Hippocampal formation (tissue), 2 donors: ENCODE measurements around the gene SLC35A2.

Experiments
- DNase-seq, 2 donors: peaks; one replicate each; lab custom pipeline; 2025; lab: John Stamatoyannopoulos, UW

Gene SLC35A2

GRCh38 chrX:48927736-48928382 is 16.4 kb upstream of the SLC35A2 start:
- DNase-seq = no peak

DNA sequence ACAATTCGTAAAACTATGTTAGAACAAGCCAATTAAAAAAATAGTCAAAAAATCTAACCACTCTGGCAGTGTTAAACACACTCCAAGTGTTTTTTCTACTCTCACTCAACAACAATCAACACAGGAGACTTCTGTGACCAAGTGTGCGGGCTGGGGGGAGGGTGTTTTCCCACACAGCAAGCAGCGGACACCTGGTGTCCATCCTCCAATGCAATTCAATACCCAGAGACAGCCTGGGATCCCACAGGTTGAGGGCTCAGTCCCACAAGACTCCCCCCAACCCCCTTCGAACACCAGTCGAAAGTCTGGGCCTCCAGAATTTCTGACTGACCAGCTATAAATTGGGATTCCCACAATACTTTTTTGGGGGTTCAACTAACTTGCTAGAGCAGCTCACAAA is 15.7 kb upstream of the SLC35A2 start:
- DNase-seq = no peak

DNA sequence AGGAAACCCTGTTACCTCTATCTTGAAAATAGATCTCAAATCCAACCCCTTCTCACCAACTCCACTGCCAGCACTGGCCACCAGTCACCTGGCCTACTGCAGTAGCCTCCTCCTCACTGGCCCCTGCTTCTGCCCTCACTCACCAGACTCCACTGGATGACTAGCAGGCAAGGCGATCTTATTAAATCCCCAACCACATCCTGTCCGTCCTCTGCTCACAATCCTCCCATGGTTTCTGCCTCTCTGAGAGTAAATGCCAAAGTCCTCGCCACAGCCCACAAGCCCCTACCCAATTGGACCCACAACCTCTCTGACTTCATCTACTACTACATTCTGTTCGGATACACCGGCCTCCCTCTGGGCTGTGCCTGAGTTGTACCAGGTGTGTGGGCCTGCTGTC is 12.8 kb upstream of the SLC35A2 start:
- DNase-seq = no peak

DNA sequence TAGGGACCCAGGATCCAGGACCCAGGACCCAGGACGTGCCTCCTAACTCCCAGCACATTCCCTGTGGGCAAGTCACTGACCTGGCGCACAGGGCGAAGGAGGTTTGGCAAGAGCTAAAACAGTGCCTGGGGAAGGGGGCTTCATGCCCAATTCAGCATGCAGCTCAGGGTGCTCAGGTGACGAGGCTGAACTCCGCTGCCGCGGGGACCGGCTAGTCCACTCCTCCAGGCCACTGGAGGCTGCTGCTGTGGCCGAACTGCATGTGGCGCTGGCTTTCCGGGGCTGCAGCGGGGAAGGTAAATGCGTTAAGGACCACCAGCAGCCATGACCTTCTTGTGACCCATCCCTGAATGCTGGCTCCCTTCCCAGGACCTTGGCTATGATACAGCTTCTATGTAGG is 12.3 kb upstream of the SLC35A2 start:
- DNase-seq = no peak

GRCh38 chrX:48920718-48921104 is 9.3 kb upstream of the SLC35A2 start:
- DNase-seq = no peak

DNA sequence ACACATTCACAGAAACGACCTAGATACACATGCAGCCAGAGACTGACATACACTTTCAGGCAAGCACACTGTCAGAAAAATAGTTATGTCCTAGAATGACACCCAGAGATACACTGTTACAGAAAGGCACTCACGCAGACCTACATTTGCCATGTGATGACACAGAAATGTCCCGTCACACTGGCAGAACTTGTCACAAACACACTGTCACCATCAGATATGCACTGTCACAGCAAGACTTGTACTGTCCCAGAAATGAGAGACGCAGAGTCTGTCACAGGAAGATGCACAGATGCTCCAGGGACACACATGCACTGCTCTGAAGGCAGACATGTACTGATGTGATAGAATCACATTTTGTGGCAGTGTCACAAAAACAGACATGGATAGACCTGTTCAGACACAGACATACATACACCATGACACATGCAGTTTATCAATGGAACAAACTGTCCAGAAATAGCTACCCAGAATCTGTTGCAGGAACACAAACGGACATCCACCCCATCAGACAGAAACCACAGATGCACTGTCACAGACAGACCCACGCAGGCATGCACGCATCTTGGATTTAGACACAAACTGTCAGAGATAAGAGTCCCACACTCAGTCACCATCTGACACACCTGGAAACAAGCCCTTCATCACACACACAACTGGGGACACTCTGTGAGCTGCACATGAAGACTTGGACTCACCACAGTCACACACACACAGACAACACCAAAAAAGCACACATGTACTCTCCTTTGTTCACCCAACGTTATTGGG is 8.7 kb upstream of the SLC35A2 start:
- DNase-seq = no peak

DNA sequence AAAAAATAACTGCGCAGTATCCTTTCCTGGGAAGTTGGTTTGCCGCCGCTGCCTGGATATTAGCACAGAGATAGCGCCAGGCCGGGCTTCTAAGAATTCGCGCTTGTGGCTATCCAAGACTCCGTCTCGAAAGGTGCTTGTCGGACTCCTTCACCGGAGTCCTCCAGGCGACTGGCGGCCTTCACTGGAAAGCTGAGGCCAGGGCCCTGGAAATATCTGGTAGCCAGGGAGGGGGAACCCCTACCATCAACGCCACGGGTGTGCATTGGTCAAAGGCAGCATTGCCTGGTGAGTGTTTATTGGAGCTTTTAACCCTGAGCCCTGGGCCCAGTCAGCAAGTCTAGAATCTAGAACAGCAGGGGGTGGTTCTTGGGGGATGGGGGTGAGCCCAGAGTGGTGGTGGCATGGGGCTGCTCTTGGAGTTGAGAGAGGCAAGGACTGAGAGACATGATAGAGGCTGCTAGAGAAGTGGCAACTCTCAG is 8.0 kb upstream of the SLC35A2 start:
- no peak for DNase-seq

- DNase-seq = peak; percentile 66
These were observed 7.3 kb upstream of the SLC35A2 start, which contains the start of gene PIM2 for GRCh38 chrX:48918643-48919340. Gene PIM2 (minus strand): TSS chrX:48919024. CDS start chrX:48918834, 190 bp downstream.

- DNase-seq = no peak
These were observed 6.8 kb upstream of the SLC35A2 start for GRCh38 chrX:48918301-48918642.

GRCh38 chrX:48917139-48918001 is 5.9 kb upstream of the SLC35A2 start:
- peak; percentile 69 to 71 for DNase-seq

- DNase-seq = no peak
These were observed 3.4 kb upstream of the SLC35A2 start for GRCh38 chrX:48914593-48915493.

GRCh38 chrX:48913605-48914366 is 2.3 kb upstream of the SLC35A2 start:
- DNase-seq = no peak

- DNase-seq = no peak
These were observed 477 bp downstream of the SLC35A2 start for GRCh38 chrX:48910926-48911411.

DNA sequence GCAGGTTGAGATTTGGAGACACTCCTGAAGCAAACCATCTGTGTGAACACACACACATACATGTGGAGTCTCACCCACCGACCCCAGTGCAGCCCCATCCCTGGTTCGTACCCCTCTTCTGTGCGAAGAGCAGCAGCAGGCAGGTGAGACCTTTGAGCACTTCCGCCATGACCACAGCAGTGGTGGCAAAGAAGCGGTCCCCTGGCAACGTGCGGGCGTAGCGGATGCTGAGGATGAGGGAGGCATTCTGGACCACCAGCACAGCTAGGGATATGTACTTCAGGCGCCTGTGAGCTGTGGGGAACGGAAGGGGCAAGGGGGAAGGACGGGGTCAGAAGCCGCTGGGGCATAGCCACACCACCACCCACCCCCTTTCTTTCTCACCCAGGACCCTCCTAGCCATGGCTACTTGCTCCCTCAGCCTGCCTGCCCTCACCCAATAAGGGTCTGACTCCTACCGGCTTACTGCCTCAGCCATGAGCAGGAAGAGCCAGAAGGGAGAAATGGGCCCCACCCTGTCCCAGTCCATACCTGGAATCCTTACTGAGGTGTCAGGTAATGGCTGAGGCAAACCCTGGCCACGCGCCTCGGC is 1.6 kb downstream of the SLC35A2 start:
- no peak for DNase-seq

DNA sequence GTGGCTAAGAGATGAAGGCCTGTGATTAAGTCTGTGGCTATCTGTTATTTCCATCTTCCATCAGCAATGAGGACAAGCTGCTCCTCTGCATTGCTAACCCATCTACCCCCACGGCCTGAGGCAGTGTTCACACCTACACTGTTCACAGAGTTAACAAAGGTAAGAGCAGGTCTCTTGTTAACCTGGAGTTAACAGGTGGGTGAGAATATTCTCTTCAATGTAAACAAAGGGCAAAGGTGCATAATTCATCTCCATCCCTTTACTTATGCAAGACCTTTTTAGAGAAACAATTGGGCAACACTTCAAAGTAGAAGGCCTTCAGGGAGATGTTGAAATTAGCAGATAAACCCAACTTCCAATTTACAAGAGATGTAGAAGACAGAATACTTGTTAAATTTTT is 2.8 kb downstream of the SLC35A2 start:
- no peak for DNase-seq

GRCh38 chrX:48905090-48905790 is 6.2 kb downstream of the SLC35A2 start:
- no peak for DNase-seq

DNA sequence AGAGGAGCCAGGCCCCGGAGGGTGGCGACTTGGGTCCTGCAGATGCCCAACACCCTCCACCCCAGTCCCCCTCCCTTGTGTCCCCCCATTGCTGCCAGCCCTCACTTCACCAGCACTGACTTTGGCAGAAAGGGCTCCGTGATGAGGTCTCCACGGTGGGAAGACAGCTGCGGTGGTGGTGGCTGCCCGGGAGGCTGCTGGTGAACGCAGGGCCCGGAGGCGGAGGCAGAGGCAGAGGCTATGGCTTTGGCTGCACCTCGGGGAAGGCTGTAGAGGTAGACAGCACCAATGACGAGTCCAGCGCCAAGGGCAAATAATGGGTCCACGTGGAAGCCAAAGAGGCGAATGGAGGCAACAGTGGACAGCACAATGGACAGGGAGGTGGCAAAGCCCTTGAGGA is 6.8 kb downstream of the SLC35A2 start:
- no peak for DNase-seq

DNA sequence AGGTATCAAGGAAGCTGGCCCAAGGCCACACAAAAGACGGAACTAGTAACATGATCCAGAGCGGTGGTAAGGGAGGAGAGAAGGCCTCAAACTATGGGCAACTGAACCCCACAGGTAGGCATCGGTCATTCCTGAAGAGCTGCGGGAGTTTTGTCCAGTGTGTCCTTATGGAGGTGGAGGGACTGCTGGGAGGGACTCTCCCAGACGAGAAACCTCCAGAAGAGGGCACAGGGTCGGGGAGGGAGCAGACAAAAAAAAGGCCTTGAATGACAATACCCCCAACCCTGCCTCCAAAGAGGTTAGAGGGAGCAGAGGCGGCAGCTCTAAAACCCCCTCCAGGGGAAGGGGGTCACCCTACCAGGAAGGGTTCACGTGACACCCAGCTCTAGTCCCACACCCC is 7.3 kb downstream of the SLC35A2 start:
- no peak for DNase-seq

- DNase-seq = no peak
These were observed 8.2 kb downstream of the SLC35A2 start for GRCh38 chrX:48903290-48903689.
